ENCODE results near the gene TLE4.
A peak's percentile ranks its signal among the peaks of the same experiment; 100 is the strongest.

The TLE4 gene

DNA sequence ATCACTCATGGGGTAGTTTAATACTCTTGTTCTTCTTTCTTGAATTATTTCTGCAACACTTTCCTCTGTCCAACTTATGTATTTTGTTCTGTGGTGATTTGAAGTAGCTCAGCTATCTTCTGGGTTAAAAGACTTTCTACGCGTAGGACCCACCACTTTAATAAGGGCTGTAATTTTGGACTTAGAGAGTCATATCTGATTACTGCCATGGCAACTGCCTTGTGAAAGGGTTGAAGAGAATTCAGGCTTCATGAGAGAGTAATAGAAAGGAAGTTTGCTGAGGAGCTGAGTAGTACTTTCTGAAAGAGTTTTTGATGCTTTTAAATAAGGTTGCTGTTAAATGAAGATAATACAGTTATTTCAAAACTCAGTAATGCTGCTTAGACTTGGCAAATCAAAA lies 89.5 kb downstream of the TLE4 start:
- no peak for DNase-seq

DNA sequence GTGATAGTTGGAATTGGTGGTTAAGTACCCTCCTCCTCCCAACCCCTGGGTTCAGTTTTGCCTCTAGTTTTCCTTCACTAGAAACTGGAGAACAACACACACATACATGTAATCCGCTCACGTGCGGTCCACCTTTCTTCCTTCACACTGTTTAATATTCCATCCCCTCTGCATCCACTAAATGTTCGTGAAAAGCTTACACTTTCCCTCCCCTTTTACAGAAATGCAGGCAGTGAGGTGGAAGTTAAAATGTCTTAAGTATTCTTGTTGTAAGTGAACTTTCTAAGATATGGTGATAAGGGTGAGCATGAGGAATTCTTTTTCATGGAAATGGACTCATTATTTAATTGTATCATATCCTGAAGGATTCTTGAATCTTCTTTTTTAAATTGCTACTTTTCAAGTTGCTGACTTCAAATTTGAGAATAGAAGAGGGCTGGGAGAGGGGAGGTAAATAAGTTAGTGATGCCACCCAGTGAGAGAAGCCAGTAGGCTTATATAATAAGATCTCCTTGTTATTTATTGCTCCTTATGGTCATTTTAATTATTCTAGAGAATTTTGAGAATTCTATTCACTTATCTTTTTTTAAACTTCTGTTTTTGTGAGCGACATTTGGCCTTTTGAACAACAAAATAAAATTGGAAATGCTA lies 90.2 kb downstream of the TLE4 start:
- peak in 1 of 51 donors; percentile 27 for DNase-seq

DNA sequence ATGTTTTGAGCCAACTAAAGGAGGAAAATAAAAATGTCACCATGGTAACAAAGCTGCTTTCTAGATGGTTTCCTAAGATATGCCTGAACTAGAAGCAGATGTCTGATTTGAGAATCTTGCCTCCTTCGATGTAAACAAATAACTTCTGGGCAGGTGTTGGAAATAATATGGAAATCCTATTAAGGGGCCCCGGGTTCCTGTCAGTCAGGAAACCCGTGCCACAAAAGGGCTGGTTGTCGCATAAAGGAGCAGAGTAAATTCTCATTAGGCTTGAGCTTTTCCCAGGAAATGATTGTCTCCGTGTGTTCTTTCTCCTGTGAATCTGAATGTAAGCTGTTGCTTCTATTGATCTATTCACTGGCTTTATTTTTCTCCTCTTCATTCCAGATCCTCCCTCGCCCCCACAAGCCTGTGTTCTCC lies 90.8 kb downstream of the TLE4 start:
- DNase-seq: peak in 1 of 51 donors; percentile 70

DNA sequence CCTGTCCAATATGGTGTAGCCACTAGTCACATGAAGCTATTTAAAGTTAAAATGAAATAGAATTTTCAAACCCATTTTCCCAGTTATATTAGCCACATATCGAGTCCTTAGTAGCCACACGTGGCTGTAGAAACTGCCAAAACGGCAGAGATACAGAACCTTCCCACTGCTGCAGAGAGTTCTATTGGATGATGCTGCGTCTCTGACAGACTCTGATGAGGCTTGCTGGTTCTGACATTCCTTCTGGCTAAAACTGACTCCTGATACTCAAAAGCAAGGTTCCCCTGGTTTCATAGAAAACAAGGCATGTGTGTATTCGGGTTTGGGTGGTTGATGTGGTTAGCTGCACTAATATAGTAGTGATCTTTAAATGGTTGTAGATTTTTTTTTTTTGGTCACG lies 91.5 kb downstream of the TLE4 start:
- DNase-seq: peak in 2 of 51 donors; percentile 2 to 66

DNA sequence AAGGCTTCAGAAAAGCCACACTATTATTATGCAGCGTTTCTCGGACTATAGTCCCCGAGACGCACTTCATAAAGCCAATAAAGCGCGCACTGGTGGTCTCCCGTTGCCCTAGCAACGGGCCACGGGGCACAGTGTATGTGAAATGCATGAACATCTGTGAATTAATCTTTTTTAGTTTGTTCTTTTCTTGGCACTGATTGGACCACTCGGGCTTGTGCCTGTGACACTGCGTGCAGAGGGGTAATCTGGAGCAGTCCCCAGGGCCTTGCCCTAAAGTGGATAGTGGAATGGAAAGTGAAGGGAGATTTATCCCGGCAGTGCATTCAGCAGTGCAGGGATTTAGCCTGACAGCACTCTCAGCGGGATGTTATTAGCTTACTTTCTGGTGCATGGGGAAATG lies 92.1 kb downstream of the TLE4 start:
- peak in 2 of 51 donors; percentile 43 to 49 for DNase-seq

DNA sequence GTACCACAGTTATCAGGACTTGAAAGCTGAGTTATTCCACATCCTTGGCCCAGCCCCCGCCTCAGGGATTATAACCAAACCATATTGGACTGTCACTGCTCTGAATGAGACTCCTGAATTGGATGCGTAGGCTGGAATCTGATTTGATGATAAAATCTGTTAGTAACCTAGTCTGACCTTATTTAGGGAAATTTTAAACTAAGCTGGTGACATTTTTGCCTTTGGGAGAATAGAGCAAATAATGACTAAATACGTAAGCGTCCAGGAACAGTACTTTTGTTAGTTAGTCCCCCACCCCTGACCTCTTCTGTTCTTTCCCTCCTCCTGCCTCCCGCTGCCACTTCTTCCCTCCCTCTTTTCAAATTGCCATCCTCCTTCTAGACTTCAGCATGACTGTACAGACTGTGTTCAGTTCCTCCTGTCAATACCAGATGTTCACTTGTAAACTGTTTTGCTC lies 92.6 kb downstream of the TLE4 start:
- peak in 1 of 51 donors; percentile 51 for DNase-seq

DNA sequence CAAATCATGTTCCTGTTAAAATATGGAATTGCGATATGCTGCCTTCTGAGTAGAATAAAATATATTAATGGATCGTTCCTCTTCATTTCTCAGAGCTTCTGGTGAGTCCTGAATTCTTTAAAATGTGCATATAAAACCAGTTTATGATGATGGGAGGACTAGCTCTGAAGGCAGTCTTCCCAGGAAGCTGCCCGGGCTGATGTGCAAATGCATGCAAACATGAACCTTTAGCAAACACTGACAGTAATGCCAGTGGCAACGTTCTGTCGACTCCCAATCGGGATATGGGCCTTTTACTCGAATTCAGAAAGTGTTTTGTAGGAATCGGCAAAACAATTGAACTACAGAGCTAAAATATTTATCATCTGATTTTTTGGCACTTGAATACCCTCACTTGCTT lies 93.6 kb downstream of the TLE4 start:
- DNase-seq: no peak

- DNase-seq: no peak
Measured at GRCh38 chr9:79665931-79666330, 94.2 kb downstream of the TLE4 start.

GRCh38 chr9:79667120-79667519 lies 95.4 kb downstream of the TLE4 start:
- no peak for DNase-seq

DNA sequence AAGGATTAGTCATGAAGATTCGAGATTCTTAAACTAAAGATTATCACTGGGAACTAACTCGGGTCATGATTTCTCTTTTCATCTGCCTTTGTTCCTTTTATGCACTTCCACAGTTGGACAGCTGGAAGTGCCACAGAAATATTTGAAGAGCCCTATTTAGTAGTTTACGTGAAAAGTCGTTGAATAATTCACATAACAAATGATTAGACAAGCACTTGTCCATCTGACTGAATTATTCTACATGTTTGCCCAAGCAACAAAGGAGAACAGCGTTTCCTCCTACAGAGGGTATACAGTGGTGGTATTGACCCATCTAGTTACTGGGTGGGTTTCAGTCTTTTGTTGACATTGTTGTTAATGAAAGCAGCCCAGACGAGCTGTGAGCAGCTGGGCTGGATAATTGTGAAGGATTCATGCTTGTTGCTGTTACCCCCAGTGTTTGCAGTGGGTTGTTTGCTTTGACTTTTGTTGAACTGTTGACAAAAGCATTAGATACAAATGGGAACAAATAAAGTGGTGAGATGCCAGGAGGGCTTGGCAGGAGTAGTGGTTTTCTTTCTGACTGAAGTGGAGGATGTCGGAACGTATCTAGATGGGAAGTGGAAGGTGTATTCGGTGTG lies 96.2 kb downstream of the TLE4 start:
- peak in 1 of 51 donors; percentile 7 for DNase-seq

DNA sequence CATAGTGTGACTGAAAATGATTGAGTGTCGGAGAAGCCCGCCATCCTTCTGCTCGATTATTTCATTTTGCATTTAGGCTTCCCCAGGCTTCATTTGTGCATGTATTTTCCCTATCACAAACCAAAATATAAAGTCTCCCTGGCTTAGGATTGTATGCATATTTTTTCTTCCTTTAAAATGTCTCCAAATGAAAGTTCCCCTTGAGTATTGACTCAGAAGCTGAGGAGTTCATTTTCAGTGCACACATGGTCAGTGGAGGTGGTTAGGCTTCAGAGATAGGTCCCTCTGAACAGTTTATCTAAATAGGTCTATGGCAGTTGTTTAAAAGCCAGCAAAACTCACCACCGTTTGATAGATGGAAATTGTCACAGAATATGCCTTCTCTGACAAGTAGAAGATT lies 97.2 kb downstream of the TLE4 start:
- no peak for DNase-seq

DNA sequence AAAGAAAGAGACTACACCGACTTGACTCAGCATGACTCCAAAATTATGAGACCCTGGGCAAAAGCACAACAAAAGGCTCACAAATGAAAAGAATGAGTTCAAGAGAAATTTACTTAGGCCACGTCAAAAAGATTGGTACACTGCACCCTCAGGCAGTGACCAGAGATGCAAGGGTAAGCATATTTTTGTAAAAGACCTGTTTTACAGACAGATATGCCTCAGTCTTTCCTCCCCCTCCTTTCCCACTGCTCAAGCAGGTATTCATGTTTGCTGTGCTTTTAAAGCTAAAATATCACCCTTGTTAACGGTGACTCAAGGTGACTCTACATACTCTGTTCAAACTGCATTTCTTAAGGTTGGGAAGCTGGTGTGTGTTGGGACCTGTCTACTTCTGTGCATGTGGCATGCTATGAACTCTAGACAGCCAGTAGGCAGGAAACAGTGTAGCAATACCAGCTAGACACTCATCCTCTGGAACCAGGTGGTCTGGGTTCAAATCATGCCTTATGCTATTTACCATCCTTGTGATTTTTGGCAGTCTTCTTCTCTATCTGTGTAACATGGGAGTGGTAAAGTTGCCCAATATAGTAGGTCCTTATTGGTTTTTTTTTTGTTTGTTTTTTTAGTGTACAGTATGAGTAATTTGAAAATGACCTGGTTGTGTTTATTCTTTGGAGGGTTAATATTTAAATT lies 98.7 kb downstream of the TLE4 start:
- no peak for DNase-seq

DNA sequence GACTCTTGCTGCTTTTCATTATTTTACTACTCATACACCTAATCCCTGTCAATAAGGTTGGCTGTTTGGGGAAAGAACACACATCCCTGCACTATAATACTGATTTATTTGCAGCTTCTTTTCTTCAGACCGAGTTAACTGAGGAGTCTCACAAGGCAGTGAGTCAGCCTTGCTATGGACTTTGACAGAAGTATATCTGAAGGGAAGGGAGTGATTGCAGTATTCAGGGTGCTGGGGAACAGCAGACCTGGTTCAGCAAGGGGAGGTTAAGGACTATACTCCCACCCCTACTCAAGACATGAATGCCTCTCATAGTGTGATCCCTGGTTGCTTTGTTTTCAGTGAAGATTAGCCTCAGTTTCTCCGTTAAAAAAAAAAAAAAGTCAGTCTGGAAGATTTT lies 99.8 kb downstream of the TLE4 start:
- no peak for DNase-seq

DNA sequence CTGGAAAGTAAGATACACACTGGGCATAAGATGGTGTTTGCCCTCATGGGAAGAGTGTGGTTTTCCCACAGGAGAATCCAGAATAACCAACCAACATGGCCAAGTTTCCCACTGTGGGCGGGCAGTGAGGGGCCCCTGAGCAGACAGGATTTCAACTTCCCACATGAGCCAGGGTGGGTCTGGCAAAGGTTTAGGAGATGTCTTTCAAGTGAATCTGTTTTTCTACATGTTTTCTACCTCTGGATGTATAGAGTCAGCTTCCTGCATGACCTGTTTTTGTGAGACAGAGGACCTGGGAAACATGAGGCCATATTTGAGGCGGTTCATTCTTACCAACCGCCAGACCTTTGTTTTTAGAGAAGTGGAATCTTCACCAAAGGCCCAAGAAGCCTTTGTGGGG lies 100.5 kb downstream of the TLE4 start:
- no peak for DNase-seq

GRCh38 chr9:79672891-79673290 lies 101.1 kb downstream of the TLE4 start:
- DNase-seq: no peak

- DNase-seq: no peak
Measured at GRCh38 chr9:79673614-79674013, 101.8 kb downstream of the TLE4 start.

- DNase-seq: no peak
Measured at GRCh38 chr9:79674052-79674777, 102.5 kb downstream of the TLE4 start.

GRCh38 chr9:79681576-79681975 lies 109.8 kb downstream of the TLE4 start:
- no peak for DNase-seq

GRCh38 chr9:79682076-79682736 lies 110.4 kb downstream of the TLE4 start:
- no peak for DNase-seq

- DNase-seq: no peak
Measured at GRCh38 chr9:79684059-79684458, 112.3 kb downstream of the TLE4 start.

Measured in hypothalamus (tissue), 51 donors.